HepG2 (cell line): ENCODE measurements around the gene NHERF2. TPM values are rescaled to one million over a fixed set of nuclear protein-coding genes. Genes with fewer than 3 reads are reported as not detected.

Experiments
- AKAP8 ChIP-seq: sonication (generic); formaldehyde crosslinking; IDR thresholded peaks from 2 replicates; pipeline ENCODE4 v1.5.1; 2020; ENCODE audit warnings: mild to moderate bottlenecking, missing genetic modification reagents
- ARID2 ChIP-seq: sonication (generic); formaldehyde crosslinking; IDR thresholded peaks from 2 replicates; pipeline ENCODE4 v1.8.1; 2022; ENCODE audit warnings: mild to moderate bottlenecking, missing genetic modification reagents, borderline replicate concordance
- E2F1 ChIP-seq: sonication (generic); formaldehyde crosslinking; IDR thresholded peaks from 2 replicates; pipeline ENCODE4 v1.5.0; 2020; ENCODE audit warnings: missing genetic modification reagents
- HNRNPL ChIP-seq: fragments of 200-400 bp; formaldehyde crosslinking; IDR thresholded peaks from 2 replicates; pipeline ENCODE4 v1.6.1; 2017; ENCODE audit warnings: mild to moderate bottlenecking, low read depth, low read length
- KDM1A ChIP-seq: IDR thresholded peaks from 2 replicates; pipeline ENCODE4 v1.6.1; 2016; ENCODE audit warnings: missing compliant biosample characterization
- MAX ChIP-seq: IDR thresholded peaks from 2 replicates; pipeline ENCODE4 v1.6.1; 2012; ENCODE audit warnings: inconsistent platforms
- MEF2D ChIP-seq: sonication (generic); formaldehyde crosslinking; IDR thresholded peaks from 2 replicates; pipeline ENCODE4 v1.5.1; 2020; ENCODE audit warnings: mild to moderate bottlenecking, missing genetic modification reagents
- MTF2 ChIP-seq: sonication (generic); formaldehyde crosslinking; IDR thresholded peaks from 2 replicates; pipeline ENCODE4 v1.5.0; 2020; ENCODE audit warnings: missing genetic modification reagents, borderline replicate concordance
- NCOA5 ChIP-seq: sonication (generic); formaldehyde crosslinking; IDR thresholded peaks from 2 replicates; pipeline ENCODE4 v1.4.0; 2020; ENCODE audit warnings: missing genetic modification reagents
- PHF20 ChIP-seq: sonication (generic); formaldehyde crosslinking; IDR thresholded peaks from 2 replicates; pipeline ENCODE4 v1.5.0; 2020; ENCODE audit warnings: mild to moderate bottlenecking, missing genetic modification reagents
- RAD21 ChIP-seq: fragments of 450-650 bp; formaldehyde crosslinking; IDR thresholded peaks from 2 replicates; pipeline ENCODE4 v1.5.0; 2020; ENCODE audit warnings: mild to moderate bottlenecking
- SMYD3 ChIP-seq: sonication (generic); formaldehyde crosslinking; IDR thresholded peaks from 2 replicates; pipeline ENCODE4 v1.8.1; 2023; ENCODE audit warnings: mild to moderate bottlenecking, missing genetic modification reagents
- SUZ12 ChIP-seq: fragments of 150-350 bp; IDR thresholded peaks from 2 replicates; pipeline ENCODE4 v1.6.1; 2014; ENCODE audit warnings: low read depth, low read length
- THAP7 ChIP-seq: sonication (generic); formaldehyde crosslinking; IDR thresholded peaks from 2 replicates; pipeline ENCODE4 v1.8.1; 2023; ENCODE audit warnings: mild to moderate bottlenecking, missing genetic modification reagents
- XBP1 ChIP-seq: sonication (generic); formaldehyde crosslinking; IDR thresholded peaks from 2 replicates; pipeline ENCODE4 v1.5.0; 2020; ENCODE audit warnings: missing genetic modification reagents
- ZNF224 ChIP-seq: sonication (generic); formaldehyde crosslinking; IDR thresholded peaks from 2 replicates; pipeline ENCODE4 v1.5.0; 2020; ENCODE audit warnings: mild to moderate bottlenecking, missing genetic modification reagents
- ZNF543 ChIP-seq: sonication (generic); formaldehyde crosslinking; IDR thresholded peaks from 2 replicates; pipeline ENCODE4 v1.4.0; 2020; ENCODE audit warnings: mild to moderate bottlenecking, missing genetic modification reagents
- ZNF598 ChIP-seq: sonication (generic); formaldehyde crosslinking; IDR thresholded peaks from 2 replicates; pipeline ENCODE4 v1.5.1; 2020; ENCODE audit warnings: mild to moderate bottlenecking, missing genetic modification reagents, borderline replicate concordance
- ZNF687 ChIP-seq: sonication (generic); formaldehyde crosslinking; IDR thresholded peaks from 2 replicates; pipeline ENCODE4 v1.5.1; 2020; ENCODE audit warnings: mild to moderate bottlenecking, missing genetic modification reagents, moderate library complexity
- ZNF724P ChIP-seq: sonication (generic); formaldehyde crosslinking; IDR thresholded peaks from 2 replicates; pipeline ENCODE4 v1.8.0; 2022; ENCODE audit warnings: missing genetic modification reagents, borderline replicate concordance
- ZNF75D ChIP-seq: sonication (generic); formaldehyde crosslinking; IDR thresholded peaks from 2 replicates; pipeline ENCODE4 v1.8.1; 2023; ENCODE audit warnings: missing genetic modification reagents, mild to moderate bottlenecking, borderline replicate concordance
- ZNF770 ChIP-seq: sonication (generic); formaldehyde crosslinking; IDR thresholded peaks from 2 replicates; pipeline ENCODE4 v1.5.0; 2020; ENCODE audit warnings: mild to moderate bottlenecking, missing genetic modification reagents
- polyA plus RNA-seq, 8 experiments: library from polyadenylated mRNA; depleted of rRNA in 3 of 8; stranded (reverse) in 7 of 8; unstranded in 1 of 8; fragments of >200 nt; fragmentation: Illumina TruSeq in 4 of 8; extraction: Trizol in 4 of 8; gene quantifications; 2 replicates each; pipeline versions ENCODE4 v1.2.1 to v1.2.3, GENCODE V29; 2011 to 2016; ENCODE audit warnings: low read depth in 4 of 8, missing spikeins in 1 of 8, mixed read lengths in 1 of 8; ENCODE audit not compliant: insufficient read depth in 1 of 8
- total RNA-seq, 5 experiments: library from RNA; depleted of rRNA; stranded (reverse); fragments of >200 nt; fragmentation: Illumina TruSeq; extraction: Trizol; gene quantifications; 2 replicates each; pipeline ENCODE4 v1.2.3, GENCODE V29; 2016; ENCODE audit warnings: low read depth in 1 of 5

The NHERF2 gene
- total and polyA plus RNA-seq, 2 of the 13 experiments (the other 11 are each of a cell fraction or from before 2014, with no cell fraction given) = 23.7 to 39.3 TPM

- TF ChIP-seq ZNF687 (CRISPR knock-in tag) (peak; percentile 81), ZNF724P (CRISPR knock-in tag) (no peak), XBP1 (CRISPR knock-in tag) (no peak), MEF2D (CRISPR knock-in tag) (no peak), THAP7 (CRISPR knock-in tag) (0 out of 2 replicates have a peak, but pooled peaks have one; percentile 64), RAD21 (0 out of 2 replicates have a peak, but pooled peaks have one; percentile 16), MTF2 (CRISPR knock-in tag) (no peak; the same call in 1 of the 2 replicates), PHF20 (CRISPR knock-in tag) (peak; percentile 77), HNRNPL (0 out of 2 replicates have a peak, but pooled peaks have one; percentile 37), ZNF224 (CRISPR knock-in tag) (no peak), NCOA5 (CRISPR knock-in tag) (no peak), ZNF598 (CRISPR knock-in tag) (peak; percentile 36; the same call in 1 of the 2 replicates), E2F1 (CRISPR knock-in tag) (no peak; the same call in 1 of the 2 replicates), AKAP8 (CRISPR knock-in tag) (no peak; the same call in 1 of the 2 replicates), ZNF770 (CRISPR knock-in tag) (peak; percentile 100), ZNF543 (CRISPR knock-in tag) (no peak; the same call in 1 of the 2 replicates), SMYD3 (CRISPR knock-in tag) (no peak), MAX (peak; percentile 35), KDM1A (no peak), ARID2 (CRISPR knock-in tag) (no peak), SUZ12 (peak; percentile 32; the same call in 1 of the 2 replicates), ZNF75D (CRISPR knock-in tag) (no peak)
Measured at GRCh38 chr16:1983544-1984346, 43.0 kb upstream of the NHERF2 start, which contains the start of gene GFER (continued).
